H1 (cell line): ENCODE measurements around the gene KANSL3.

Experiments
- EP300 ChIP-seq, 2 experiments: IDR thresholded peaks; 1 replicate in 1 of 2; 2 replicates in 1 of 2; pipeline ENCODE4 v1.6.1; 2011 to 2012; ENCODE audit warnings: low read depth in 2 of 2, low read length in 2 of 2, mild to moderate bottlenecking in 2 of 2, borderline replicate concordance in 1 of 2, inconsistent platforms in 1 of 2, moderate library complexity in 1 of 2
- POLR2AphosphoS5 ChIP-seq: IDR thresholded peaks from 2 replicates; pipeline ENCODE4 v1.6.1; 2011; ENCODE audit warnings: low read depth, low read length
- SIN3A ChIP-seq, 2 experiments: IDR thresholded peaks in 1 of 2; conservative IDR thresholded peaks in 1 of 2; 2 replicates each; pipeline ENCODE4 v1.6.1; 2011 to 2012; ENCODE audit warnings: low read length in 2 of 2, improper control_type of control experiment in 1 of 2, low read depth in 1 of 2, mild to moderate bottlenecking in 1 of 2
- SIX5 ChIP-seq: IDR thresholded peaks from 2 replicates; pipeline ENCODE4 v1.6.1; 2011; ENCODE audit warnings: mild to moderate bottlenecking, low read depth, low read length

DNA sequence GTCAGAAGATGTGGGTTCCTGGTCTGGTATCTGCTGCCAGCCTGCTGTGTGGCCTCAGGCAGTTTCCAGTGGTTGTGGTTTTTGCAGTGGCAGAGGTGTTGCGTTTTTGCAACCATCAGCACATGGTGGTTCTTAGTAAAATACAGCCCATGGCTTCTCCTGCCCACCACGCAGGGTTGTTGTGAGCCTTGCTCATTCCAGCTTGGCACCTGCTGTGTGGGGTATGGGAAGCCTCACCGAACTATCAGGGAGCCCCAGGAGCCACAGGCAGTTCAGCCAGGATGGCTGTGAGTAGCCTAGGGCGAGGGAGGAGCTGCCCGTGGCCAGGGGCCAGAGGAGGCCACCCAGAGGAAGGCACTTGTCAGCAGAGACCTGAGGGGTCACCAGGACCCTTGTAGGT is 91.8 kb downstream of the KANSL3 start:
- TF ChIP-seq POLR2AphosphoS5, result no peak
- no peak for TF ChIP-seq EP300 (IDR thresholded peaks at IDR 0.05; ENCODE audit: borderline replicate concordance in 1 of 2, low read depth in 2 of 2, low read length in 2 of 2)
- no peak for TF ChIP-seq SIN3A (conservative IDR thresholded peaks at IDR 0.05 in 1 of 2, IDR thresholded peaks at IDR 0.05 in 1 of 2; ENCODE audit: low read depth in 1 of 2, low read length in 2 of 2)
- TF ChIP-seq SIX5, result no peak
